Measurements from ENCODE around the gene COX19.

The COX19 gene

GRCh38 chr7:990933-991728 is 15.8 kb upstream of the COX19 start:
- no peak for DNase-seq

DNA sequence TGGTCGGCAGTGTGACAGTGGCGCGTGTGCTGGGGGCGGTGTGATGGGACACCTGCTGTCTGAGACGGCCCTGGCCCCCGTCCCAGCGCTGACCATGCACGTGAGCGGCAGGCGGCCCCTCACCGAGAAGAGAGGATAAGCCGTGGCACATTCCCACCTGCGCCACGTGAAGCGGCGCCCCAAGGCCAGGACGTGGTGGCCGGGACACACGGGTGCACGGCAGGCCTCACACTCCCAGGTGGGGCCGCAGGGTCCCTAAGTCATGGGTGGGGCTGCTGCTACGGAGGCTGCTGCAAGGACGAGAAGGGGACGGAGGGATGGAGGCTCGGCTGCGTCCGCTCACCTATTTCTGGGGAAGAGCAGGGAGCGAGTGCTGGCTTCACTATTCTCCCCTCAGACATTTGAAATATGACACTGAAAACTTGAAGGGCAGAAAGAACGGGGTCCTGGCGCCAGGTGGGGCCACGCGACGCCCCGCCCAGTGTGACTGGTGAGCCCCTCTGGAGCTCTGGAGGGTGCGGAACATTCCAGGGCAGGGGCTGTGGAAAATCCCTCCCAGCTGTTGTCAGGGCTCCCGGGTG is 15.1 kb upstream of the COX19 start:
- DNase-seq, result no peak

DNA sequence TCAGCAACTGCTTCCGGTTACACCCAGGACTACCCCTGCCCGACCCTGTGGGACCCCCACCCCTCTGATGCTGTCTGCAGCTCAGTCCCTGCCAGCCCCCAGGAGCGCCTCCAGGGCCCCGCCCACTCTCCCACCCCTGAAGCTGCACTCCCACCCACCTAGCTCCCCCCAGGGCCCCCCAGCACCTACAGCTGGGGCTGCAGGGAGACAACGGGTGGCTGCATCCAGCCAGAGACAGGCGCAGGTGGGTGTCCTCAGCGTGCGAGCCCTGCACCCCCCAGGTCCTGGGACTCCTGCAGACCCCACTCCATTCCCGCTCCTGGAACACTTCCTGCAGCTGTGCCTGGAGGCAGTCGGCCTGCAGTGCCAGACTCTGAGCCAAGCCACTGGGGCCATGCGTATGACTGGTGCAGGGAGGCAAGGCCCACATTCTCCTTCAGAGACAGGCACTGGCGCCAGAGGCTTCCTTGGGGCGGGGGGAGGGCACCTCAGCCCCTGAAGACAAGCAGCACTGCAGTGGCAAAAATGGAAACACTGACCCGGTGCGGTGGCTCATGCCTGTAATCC is 13.7 kb upstream of the COX19 start:
- no peak for DNase-seq

DNA sequence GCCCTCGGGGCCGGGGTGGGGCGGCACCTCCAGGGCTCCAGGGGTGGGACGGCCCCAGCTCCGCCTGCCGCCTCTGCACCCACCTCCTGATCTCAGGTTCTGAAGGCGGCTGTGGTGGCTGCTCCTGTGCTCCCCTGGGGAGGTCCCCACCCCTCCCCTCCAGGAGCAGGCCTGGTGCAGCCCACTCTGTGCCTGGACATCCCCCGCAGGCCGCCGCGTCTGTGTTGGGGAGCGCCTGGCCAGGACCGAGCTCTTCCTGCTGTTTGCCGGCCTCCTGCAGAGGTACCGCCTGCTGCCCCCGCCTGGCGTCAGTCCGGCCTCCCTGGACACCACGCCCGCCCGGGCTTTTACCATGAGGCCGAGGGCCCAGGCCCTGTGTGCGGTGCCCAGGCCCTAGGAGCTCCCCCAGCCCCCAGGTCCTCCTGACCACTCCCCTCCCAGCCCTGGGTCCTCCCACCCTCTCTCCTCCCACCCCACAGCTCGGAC is 13.1 kb upstream of the COX19 start:
- DNase-seq, result no peak

- no peak for DNase-seq
Observed at GRCh38 chr7:987909-988308, 12.6 kb upstream of the COX19 start.

DNA sequence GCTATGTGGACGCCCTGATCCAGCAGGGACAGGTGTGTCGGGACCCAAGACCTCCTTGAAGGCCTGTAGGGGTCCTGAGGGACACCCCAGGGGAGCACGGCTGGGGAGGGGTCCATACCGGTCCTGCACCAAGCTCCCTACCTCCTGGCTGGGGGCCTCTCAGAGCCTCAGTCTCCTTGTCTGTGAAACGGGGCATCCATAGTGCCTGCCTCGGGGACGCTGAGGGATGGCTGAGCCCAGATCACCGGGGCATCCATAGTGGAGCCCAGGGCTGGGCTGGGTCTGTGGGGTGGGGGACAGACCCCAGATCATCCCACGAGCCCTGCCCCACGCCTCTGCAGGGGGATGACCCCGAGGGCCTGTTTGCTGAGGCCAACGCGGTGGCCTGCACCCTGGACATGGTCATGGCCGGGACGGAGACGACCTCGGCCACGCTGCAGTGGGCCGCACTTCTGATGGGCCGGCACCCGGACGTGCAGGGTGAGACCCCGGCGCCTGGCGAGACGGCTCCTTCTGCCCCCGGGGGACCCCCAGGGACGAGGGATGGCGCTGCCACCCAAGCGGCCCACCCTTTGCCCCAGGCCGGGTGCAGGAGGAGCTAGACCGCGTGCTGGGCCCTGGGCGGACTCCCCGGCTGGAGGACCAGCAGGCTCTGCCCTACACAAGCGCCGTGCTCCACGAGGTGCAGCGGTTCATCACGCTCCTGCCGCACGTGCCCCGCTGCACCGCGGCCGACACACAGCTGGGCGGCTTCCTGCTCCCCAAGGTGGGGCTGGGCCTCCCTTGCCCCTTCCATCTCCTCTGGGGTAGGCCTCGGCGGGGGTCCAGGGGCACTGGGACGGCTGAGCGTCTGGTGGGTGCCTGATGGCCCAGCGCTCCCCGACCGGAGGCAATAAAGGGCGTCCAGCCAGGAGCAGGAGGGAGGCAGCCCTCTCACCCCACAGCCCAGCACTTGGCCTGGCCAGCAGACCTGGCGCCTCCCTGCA is 11.7 kb upstream of the COX19 start:
- DNase-seq, result no peak

DNA sequence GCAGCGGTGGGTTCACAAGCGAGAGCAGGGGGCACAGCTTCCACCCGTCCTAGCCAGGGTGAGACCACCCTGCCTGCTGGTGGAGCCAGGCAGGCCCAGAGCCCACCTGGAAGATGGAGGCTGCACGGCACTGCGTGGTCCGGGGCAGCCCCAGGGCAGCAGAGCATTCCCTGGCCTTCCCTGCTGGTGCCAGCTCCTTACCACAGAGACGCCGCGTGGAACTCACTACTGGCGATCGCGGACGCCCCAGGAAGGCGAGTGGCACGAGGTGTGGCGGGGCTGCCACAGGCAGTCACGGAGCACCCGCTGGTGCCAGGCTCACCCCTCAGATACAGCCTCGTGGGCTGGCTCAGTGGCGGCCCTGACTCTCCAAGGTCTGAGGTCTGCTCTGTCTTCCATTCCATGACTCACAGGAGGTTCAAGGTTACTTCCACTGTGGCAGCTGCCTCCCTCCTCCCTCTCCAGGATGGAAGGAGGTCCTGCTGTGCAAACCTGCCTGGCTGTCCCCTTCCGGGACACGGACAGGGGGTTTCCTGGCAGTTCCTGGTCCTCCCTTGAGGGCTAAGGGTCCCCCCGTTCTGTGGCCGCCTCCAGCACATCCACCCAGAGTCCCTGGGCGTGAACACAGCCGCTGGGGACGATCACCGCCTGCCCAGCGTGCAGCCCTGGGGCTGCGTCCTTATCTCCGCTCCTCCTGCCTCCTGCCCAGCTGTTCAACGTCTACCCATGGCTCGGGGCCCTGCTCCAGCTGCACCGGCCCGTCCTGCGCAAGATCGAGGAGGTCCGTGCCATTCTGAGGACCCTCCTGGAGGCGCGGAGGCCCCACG is 10.8 kb upstream of the COX19 start:
- no peak for DNase-seq

DNA sequence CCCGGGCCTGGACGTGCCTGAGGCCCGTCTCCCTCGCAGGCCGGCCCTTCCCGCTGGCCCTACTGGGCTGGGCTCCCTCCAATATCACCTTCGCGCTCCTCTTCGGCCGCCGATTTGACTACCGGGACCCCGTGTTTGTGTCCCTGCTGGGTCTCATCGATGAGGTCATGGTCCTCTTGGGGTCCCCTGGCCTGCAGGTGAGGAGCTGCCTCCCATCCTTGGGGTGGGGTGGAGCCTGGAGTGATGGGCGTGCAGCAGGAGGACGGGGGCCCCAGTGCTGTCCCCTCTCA is 9.7 kb upstream of the COX19 start:
- no peak for DNase-seq

- no peak for DNase-seq
Observed at GRCh38 chr7:984361-985126, 9.2 kb upstream of the COX19 start.

GRCh38 chr7:983616-984071 is 8.3 kb upstream of the COX19 start:
- DNase-seq, result no peak

DNA sequence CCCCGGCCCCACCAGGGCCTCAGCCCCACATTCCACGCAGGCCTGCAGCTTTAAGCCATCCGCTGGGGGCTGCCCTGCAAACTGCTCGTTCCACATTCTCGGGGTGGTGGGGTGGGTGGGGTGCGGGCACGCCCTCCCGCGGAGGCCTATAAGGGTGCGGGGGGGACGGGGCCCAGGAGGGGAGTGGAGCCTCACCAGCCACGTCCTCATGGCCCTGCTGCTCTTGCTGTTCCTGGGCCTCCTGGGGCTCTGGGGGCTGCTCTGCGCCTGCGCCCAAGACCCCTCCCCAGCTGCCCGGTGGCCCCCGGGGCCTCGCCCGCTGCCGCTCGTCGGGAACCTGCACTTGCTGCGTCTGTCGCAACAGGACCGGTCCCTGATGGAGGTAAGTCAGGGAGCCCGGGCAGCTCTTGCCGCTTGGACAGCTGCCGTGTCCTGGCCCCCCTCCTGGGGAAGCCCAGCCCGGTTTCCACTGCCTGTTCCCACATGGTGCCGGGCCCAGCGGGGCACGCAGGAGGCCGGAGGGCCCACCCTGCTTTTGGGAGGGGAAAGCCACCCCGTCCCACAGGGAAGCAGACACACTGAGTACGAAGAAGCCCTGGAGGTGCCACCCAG is 7.8 kb upstream of the COX19 start, which contains the start of gene CYP2W1:
Gene CYP2W1, plus strand, starts transcription at position 178 of the 612 bp plus-strand sequence. Its CDS starts 31 bp downstream, at position 209.
- no peak for DNase-seq

GRCh38 chr7:982511-983003 is 7.2 kb upstream of the COX19 start:
- DNase-seq, result no peak

DNA sequence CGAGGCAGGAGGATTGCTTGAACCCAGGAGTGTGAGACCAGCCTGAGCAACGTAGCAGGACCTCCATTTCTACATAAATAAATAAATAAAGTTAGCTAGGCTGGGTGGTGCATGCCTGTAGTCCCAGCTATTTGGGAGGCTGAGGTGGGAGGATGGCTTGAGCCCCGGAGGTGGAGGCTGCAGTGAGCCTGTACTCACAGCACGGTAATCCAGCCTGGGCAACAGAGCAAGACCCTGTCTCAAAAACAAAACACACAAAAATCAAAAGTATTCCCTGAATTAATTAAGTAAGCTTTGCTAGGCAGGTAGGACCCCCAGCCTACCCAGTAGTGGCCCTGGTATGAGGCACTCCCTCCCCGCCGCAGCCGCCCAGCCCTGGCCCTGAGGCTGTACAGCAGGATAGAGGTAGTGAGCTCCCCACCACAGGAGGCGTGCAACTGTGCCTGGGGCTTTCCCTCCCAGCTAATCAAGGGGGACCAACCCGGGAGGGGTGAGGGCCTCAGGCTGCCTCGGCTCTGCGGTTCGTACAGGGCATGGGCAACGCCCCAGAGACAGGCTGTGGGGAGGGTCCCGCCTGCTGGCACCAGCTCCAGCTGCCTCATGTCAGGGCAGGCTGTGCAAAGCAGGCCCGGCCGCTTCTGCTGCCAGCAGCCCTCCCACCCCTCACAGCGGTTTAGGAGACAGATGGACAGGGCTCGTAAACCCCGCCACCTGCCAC is 6.6 kb upstream of the COX19 start:
- no peak for DNase-seq

DNA sequence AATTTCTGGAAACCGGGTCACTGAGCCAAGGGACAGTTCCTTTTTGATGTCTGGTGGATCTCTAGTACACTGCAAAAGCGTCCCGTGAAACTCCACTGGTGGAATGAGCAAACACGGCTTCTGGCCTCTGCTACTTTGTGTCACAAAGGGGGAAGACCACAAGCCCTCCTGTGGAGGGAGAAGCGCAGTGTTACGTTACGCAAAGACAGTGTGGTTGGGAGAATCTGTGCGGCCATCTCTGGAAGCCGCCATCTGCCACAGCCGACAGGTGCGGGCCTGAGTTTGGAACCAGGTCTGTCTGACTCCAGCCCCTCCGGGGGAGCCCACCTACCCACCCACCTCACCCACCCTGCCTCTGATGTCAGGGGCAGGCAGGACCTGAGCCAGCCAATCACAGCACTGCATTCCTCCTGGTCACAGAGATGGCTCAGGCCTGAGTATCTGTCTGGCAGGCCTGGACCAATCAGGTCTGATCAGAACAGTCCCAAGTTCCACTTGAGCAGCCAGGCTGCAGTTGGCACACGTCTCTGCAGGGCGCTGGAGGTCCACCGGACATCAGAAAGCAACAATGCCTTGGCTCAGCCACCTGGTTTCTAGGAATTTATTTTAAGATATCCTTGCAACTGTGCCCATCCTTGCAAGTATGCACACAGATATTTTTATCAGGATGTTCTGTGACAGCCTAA is 4.7 kb upstream of the COX19 start:
- no peak for DNase-seq

GRCh38 chr7:979151-979550 is 3.8 kb upstream of the COX19 start:
- no peak for DNase-seq

- no peak for DNase-seq
Observed at GRCh38 chr7:978416-979091, 3.2 kb upstream of the COX19 start.

- no peak for DNase-seq
Observed at GRCh38 chr7:978049-978346, 2.6 kb upstream of the COX19 start.

GRCh38 chr7:977326-978048 is 2.1 kb upstream of the COX19 start:
- DNase-seq, result no peak

Data from activated CD4-positive, alpha-beta T cell treated with anti-CD3 and anti-CD28 coated beads, Interleukin-2, amount 50 U/mL, for 16 hours (primary cell).